ENCODE data around the gene DIP2C. TPM values are rescaled to one million over a fixed set of nuclear protein-coding genes. Genes with fewer than 3 reads are reported as not detected.

The DIP2C gene
- total RNA-seq, 2 experiments from 2014 or later: 0.70 to 0.76 TPM

GRCh38 chr10:553233-553632 lies 136.2 kb downstream of the DIP2C start:
- H3K4me3 Mint-ChIP-seq: no peak overlapping the region
- H3K9me3 Mint-ChIP-seq: no peaks in the 10 kb centered on the region
- POLR2A ChIA-PET: no interaction called here
- no peaks in the 10 kb centered on the region for H3K36me3 Mint-ChIP-seq (ENCODE audit: low read depth)
- no peak for DNase-seq
- no peak overlapping the region for H3K27ac Mint-ChIP-seq
- CTCF ChIA-PET: no interaction called here
- peaks cover 5% of the 10 kb centered on the region for H3K4me1 Mint-ChIP-seq
- peaks cover 3% of the 10 kb centered on the region for H3K27me3 Mint-ChIP-seq

GRCh38 chr10:552679-553078 lies 136.8 kb downstream of the DIP2C start:
- no peak overlapping the region for H3K27ac Mint-ChIP-seq
- ChIA-PET CTCF (no interaction called here), POLR2A (no interaction called here)
- no peaks in the 10 kb centered on the region for H3K9me3 Mint-ChIP-seq
- DNase-seq: no peak
- H3K36me3 Mint-ChIP-seq (ENCODE audit: low read depth): no peaks in the 10 kb centered on the region
- H3K4me1 Mint-ChIP-seq: peaks cover 5% of the 10 kb centered on the region
- peaks cover 5% of the 10 kb centered on the region for H3K27me3 Mint-ChIP-seq
- no peak overlapping the region for H3K4me3 Mint-ChIP-seq

GRCh38 chr10:551373-552252 lies 137.9 kb downstream of the DIP2C start:
- DNase-seq: no peak
- CTCF ChIA-PET: no interaction called here

GRCh38 chr10:550665-551372 lies 138.6 kb downstream of the DIP2C start:
- H3K36me3 Mint-ChIP-seq (ENCODE audit: low read depth): no peaks in the 10 kb centered on the region
- ChIA-PET POLR2A (no interaction called here), CTCF (no interaction called here)
- H3K9me3 Mint-ChIP-seq: no peaks in the 10 kb centered on the region
- DNase-seq: no peak
- H3K4me3 Mint-ChIP-seq: no peak overlapping the region
- H3K4me1 Mint-ChIP-seq: no peaks in the 10 kb centered on the region
- H3K27ac Mint-ChIP-seq: no peak overlapping the region
- peaks cover 13% of the 10 kb centered on the region for H3K27me3 Mint-ChIP-seq

More at GRCh38 chr10:551373-552252, 137.9 kb downstream of the DIP2C start:
- Mint-ChIP-seq H3K27ac (no peak overlapping the region), H3K36me3 (ENCODE audit: low read depth) (no peaks in the 10 kb centered on the region), H3K9me3 (no peaks in the 10 kb centered on the region), H3K27me3 (peaks cover 13% of the 10 kb centered on the region), H3K4me3 (no peak overlapping the region), H3K4me1 (no peaks in the 10 kb centered on the region)
- POLR2A ChIA-PET: no interaction called here

- ChIA-PET POLR2A (no interaction called here), CTCF (no interaction called here)
- peaks cover 1% of the 10 kb centered on the region for H3K4me1 Mint-ChIP-seq
- H3K27ac Mint-ChIP-seq: no peak overlapping the region
- peaks cover 15% of the 10 kb centered on the region for H3K27me3 Mint-ChIP-seq
- no peak for DNase-seq
- no peak overlapping the region for H3K4me3 Mint-ChIP-seq
- H3K9me3 Mint-ChIP-seq: no peaks in the 10 kb centered on the region
- no peaks in the 10 kb centered on the region for H3K36me3 Mint-ChIP-seq (ENCODE audit: low read depth)
Observed at GRCh38 chr10:549391-549790, 140.1 kb downstream of the DIP2C start.

- Mint-ChIP-seq H3K36me3 (ENCODE audit: low read depth) (no peaks in the 10 kb centered on the region), H3K27me3 (peaks cover 21% of the 10 kb centered on the region), H3K4me1 (peaks cover 1% of the 10 kb centered on the region), H3K4me3 (no peak overlapping the region), H3K9me3 (no peaks in the 10 kb centered on the region), H3K27ac (no peak overlapping the region)
- ChIA-PET POLR2A (no interaction called here), CTCF (no interaction called here)
- DNase-seq: no peak
Observed at GRCh38 chr10:548238-548901, 141.1 kb downstream of the DIP2C start.

GRCh38 chr10:547591-548081 lies 141.8 kb downstream of the DIP2C start:
- DNase-seq: no peak
- H3K4me1 Mint-ChIP-seq: peaks cover 1% of the 10 kb centered on the region
- ChIA-PET CTCF (no interaction called here), POLR2A (no interaction called here)
- no peaks in the 10 kb centered on the region for H3K36me3 Mint-ChIP-seq (ENCODE audit: low read depth)
- no peak overlapping the region for H3K4me3 Mint-ChIP-seq
- peaks cover 25% of the 10 kb centered on the region for H3K27me3 Mint-ChIP-seq
- no peak overlapping the region for H3K27ac Mint-ChIP-seq
- H3K9me3 Mint-ChIP-seq: no peaks in the 10 kb centered on the region

- no peak overlapping the region for H3K4me3 Mint-ChIP-seq
- POLR2A ChIA-PET: no interaction called here
- peaks cover 1% of the 10 kb centered on the region for H3K4me1 Mint-ChIP-seq
- peaks cover 27% of the 10 kb centered on the region for H3K27me3 Mint-ChIP-seq
- no peak overlapping the region for H3K27ac Mint-ChIP-seq
- H3K9me3 Mint-ChIP-seq: no peaks in the 10 kb centered on the region
- no peaks in the 10 kb centered on the region for H3K36me3 Mint-ChIP-seq (ENCODE audit: low read depth)
- CTCF ChIA-PET: no interaction called here
- DNase-seq: no peak
Observed at GRCh38 chr10:546971-547590, 142.4 kb downstream of the DIP2C start.

- Mint-ChIP-seq H3K27ac (no peak overlapping the region), H3K4me1 (peaks cover 5% of the 10 kb centered on the region), H3K9me3 (no peaks in the 10 kb centered on the region), H3K36me3 (ENCODE audit: low read depth) (no peaks in the 10 kb centered on the region), H3K27me3 (peaks cover 33% of the 10 kb centered on the region), H3K4me3 (no peak overlapping the region)
- CTCF ChIA-PET: no interaction called here
- no peak for DNase-seq
- POLR2A ChIA-PET: no interaction called here
Observed at GRCh38 chr10:546451-546850, 143.0 kb downstream of the DIP2C start.

GRCh38 chr10:543862-544822 lies 145.3 kb downstream of the DIP2C start:
- peaks cover 48% of the 10 kb centered on the region for H3K27me3 Mint-ChIP-seq
- no peak for DNase-seq
- H3K27ac Mint-ChIP-seq: no peak overlapping the region
- peaks cover 5% of the 10 kb centered on the region for H3K4me1 Mint-ChIP-seq
- no peak overlapping the region for H3K4me3 Mint-ChIP-seq
- H3K9me3 Mint-ChIP-seq: no peaks in the 10 kb centered on the region
- POLR2A ChIA-PET: no interaction called here
- CTCF ChIA-PET: no interaction called here
- H3K36me3 Mint-ChIP-seq (ENCODE audit: low read depth): no peaks in the 10 kb centered on the region

- H3K27me3 Mint-ChIP-seq: peaks cover 48% of the 10 kb centered on the region
- no peaks in the 10 kb centered on the region for H3K9me3 Mint-ChIP-seq
- ChIA-PET POLR2A (no interaction called here), CTCF (no interaction called here)
- H3K36me3 Mint-ChIP-seq (ENCODE audit: low read depth): no peaks in the 10 kb centered on the region
- peaks cover 5% of the 10 kb centered on the region for H3K4me1 Mint-ChIP-seq
- H3K27ac Mint-ChIP-seq: no peak overlapping the region
- DNase-seq: no peak
- no peak overlapping the region for H3K4me3 Mint-ChIP-seq
Observed at GRCh38 chr10:543131-543530, 146.3 kb downstream of the DIP2C start.

- peaks cover 5% of the 10 kb centered on the region for H3K4me1 Mint-ChIP-seq
- H3K27ac Mint-ChIP-seq: no peak overlapping the region
- H3K36me3 Mint-ChIP-seq (ENCODE audit: low read depth): no peaks in the 10 kb centered on the region
- CTCF ChIA-PET: no interaction called here
- no peak overlapping the region for H3K4me3 Mint-ChIP-seq
- H3K27me3 Mint-ChIP-seq: peaks cover 38% of the 10 kb centered on the region
- no peak for DNase-seq
- POLR2A ChIA-PET: no interaction called here
- H3K9me3 Mint-ChIP-seq: no peaks in the 10 kb centered on the region
Observed at GRCh38 chr10:541750-542371, 147.6 kb downstream of the DIP2C start.

Measured in activated CD4-positive, alpha-beta memory T cell treated with anti-CD3 and anti-CD28 coated beads, Interleukin-2, amount 10 ng/mL, durations not matched to agents 7 days and 5 days (primary cell).